Measurements from ENCODE around the gene ANKRD61. TPM values are rescaled to one million over a fixed set of nuclear protein-coding genes. Genes with fewer than 3 reads are reported as not detected.
"Not testable (repeated sequence)": the region's sequence is repeated elsewhere in the genome, so short reads cannot be mapped to it uniquely, and the experiment has no call there.

ANKRD61 gene
- total RNA-seq, result under 1 TPM in 1 of 3 donors, not detected in 2; 0.33 TPM

GRCh38 chr7:6030988-6031387 lies at the start of gene ANKRD61:
Gene ANKRD61, plus strand, starts transcription at chr7:6031376. Its CDS starts 0 bp downstream, at chr7:6031376.
- H3K27me3 ChIP-seq, result no peaks in the 10 kb centered on the region
- H3K27ac ChIP-seq, result no peak within 1 kb of the TSS
- no peak within 1 kb of the TSS for H3K4me3 ChIP-seq
- H3K4me1 ChIP-seq, result no peaks in the 10 kb centered on the region
- intact Hi-C loops (cut with DNase I; ENCODE audit: low total_unique reads), result no loop called here
- H3K9me3 ChIP-seq, result no peaks in the 10 kb centered on the region
- TF ChIP-seq POLR2AphosphoS5 (IDR thresholded peaks at IDR 0.05), result no peak
- no peak for TF ChIP-seq CTCF (IDR thresholded peaks at IDR 0.05)
- no peak for TF ChIP-seq POLR2A (IDR thresholded peaks at IDR 0.05)
- no peak for DNase-seq (ENCODE audit: low spot score in 2 of 2)
- H3K36me3 ChIP-seq, result peaks cover 2% of the 10 kb centered on the region

- intact Hi-C loops (cut with DNase I; ENCODE audit: low total_unique reads); DNase-seq (ENCODE audit: low spot score in 2 of 2); H3K4me1 ChIP-seq; H3K4me3 ChIP-seq; H3K27ac ChIP-seq; H3K9me3 ChIP-seq; H3K36me3 ChIP-seq; H3K27me3 ChIP-seq: not testable (repeated sequence)
Measured at GRCh38 chr7:5987061-5987460, 44.1 kb upstream of the ANKRD61 start.

- intact Hi-C loops (cut with DNase I; ENCODE audit: low total_unique reads), result no loop called here
- Histone ChIP-seq H3K9me3 (no peaks in the 10 kb centered on the region), H3K36me3 (no peaks in the 10 kb centered on the region), H3K4me3 (no peak overlapping the region), H3K27me3 (no peaks in the 10 kb centered on the region), H3K27ac (no peak overlapping the region), H3K4me1 (no peaks in the 10 kb centered on the region)
- TF ChIP-seq POLR2A (IDR thresholded peaks at IDR 0.05) (no peak), CTCF (IDR thresholded peaks at IDR 0.05) (peak in 2 of 3 donors; percentile 58 to 72)
- peak in 1 of 2 donors; percentile 43 for DNase-seq (ENCODE audit: low spot score in 2 of 2)
Measured at GRCh38 chr7:5997210-5997808, 33.9 kb upstream of the ANKRD61 start.

GRCh38 chr7:6007386-6007785 lies 23.8 kb upstream of the ANKRD61 start:
- intact Hi-C loops (cut with DNase I; ENCODE audit: low total_unique reads), result no loop called here
- no peaks in the 10 kb centered on the region for H3K36me3 ChIP-seq
- no peaks in the 10 kb centered on the region for H3K9me3 ChIP-seq
- H3K4me3 ChIP-seq, result no peak overlapping the region
- DNase-seq (ENCODE audit: low spot score in 2 of 2), result no peak
- no peaks in the 10 kb centered on the region for H3K27me3 ChIP-seq
- TF ChIP-seq POLR2A (IDR thresholded peaks at IDR 0.05), result no peak
- TF ChIP-seq POLR2AphosphoS5 (IDR thresholded peaks at IDR 0.05), result no peak
- no peak for TF ChIP-seq CTCF (IDR thresholded peaks at IDR 0.05)
- no peaks in the 10 kb centered on the region for H3K4me1 ChIP-seq
- no peak overlapping the region for H3K27ac ChIP-seq

GRCh38 chr7:6007835-6008590 lies 23.2 kb upstream of the ANKRD61 start:
- Histone ChIP-seq H3K27ac (peak overlapping the region in 1 of 2 donors; percentile 85), H3K4me3 (peak overlapping the region; percentile 63 to 95 (median 65))
- DNase-seq (ENCODE audit: low spot score in 2 of 2); H3K27me3 ChIP-seq; H3K36me3 ChIP-seq; H3K9me3 ChIP-seq; H3K4me1 ChIP-seq; intact Hi-C loops (cut with DNase I; ENCODE audit: low total_unique reads): not testable (repeated sequence)
